Stomach smooth muscle (tissue), 2 donors: ENCODE measurements around the gene IL1B.
"Not testable (repeated sequence)": the region's sequence is repeated elsewhere in the genome, so short reads cannot be mapped to it uniquely, and the experiment has no call there.

Experiments used
- H3K27ac ChIP-seq: one replicate; pipeline ENCODE4 v1.7.0; 2013; ENCODE audit warnings: mild to moderate bottlenecking, low read length, inconsistent platforms
- H3K27me3 ChIP-seq, 2 donors: one replicate each; pipeline ENCODE4 v1.7.0; 2013; ENCODE audit warnings: low read length in 2 of 2; ENCODE audit not compliant: insufficient read depth in 2 of 2, control insufficient read depth in 1 of 2
- H3K36me3 ChIP-seq, 2 donors: one replicate each; pipeline ENCODE4 v1.7.0; 2013; ENCODE audit warnings: low read length in 2 of 2; ENCODE audit not compliant: control insufficient read depth in 2 of 2, insufficient read depth in 2 of 2
- H3K4me1 ChIP-seq: one replicate; pipeline ENCODE4 v1.7.0; 2013; ENCODE audit warnings: low read length; ENCODE audit not compliant: control insufficient read depth, insufficient read depth
- H3K4me3 ChIP-seq, 2 donors: one replicate each; pipeline ENCODE4 v1.7.0; 2013; ENCODE audit warnings: low read length in 2 of 2
- H3K9ac ChIP-seq, 2 donors: one replicate each; pipeline ENCODE4 v1.7.0; 2013; ENCODE audit warnings: low read length in 2 of 2, mild to moderate bottlenecking in 1 of 2
- H3K9me3 ChIP-seq, 2 donors: one replicate each; pipeline ENCODE4 v1.7.0; 2013; ENCODE audit warnings: low read length in 2 of 2; ENCODE audit not compliant: control insufficient read depth in 2 of 2
- donor health status: healthy.
- donor health status: Pancreatic carcinoma.

Gene IL1B

DNA sequence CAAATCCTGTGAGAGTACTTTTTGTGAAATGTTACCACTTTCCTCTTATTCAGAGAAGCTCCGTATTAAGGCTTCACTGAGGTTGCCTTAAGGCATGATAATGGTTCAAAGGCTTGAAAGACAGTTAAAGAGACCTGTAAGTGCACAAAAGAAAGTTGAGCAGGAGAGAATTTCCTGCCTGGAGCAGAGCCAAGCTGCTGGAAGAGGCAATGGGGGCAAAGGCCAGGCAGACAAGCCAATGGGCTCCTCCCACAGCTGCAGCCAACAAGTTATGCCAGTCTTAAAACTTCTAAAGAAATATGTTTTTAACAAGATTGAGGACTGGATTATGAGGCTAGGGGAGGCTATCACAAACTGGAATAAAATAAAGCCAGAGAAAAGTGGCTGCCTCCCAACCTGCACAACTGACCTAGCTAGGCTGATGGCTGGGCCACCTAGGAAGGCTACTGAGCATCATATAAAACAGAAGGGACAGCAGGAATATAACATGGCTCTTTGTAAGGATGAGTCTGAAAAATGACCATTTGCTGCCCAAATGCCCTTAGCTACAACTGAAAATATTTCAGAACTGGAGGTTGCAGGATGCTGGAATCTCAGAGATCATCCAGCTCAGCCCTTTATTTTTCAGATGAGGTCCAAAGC, 2.1 kb downstream of the IL1B start:
- Histone ChIP-seq H3K4me1 (no peaks in the 10 kb centered on the region), H3K27ac (no peak overlapping the region), H3K4me3 (no peak overlapping the region), H3K9me3 (no peaks in the 10 kb centered on the region), H3K27me3 (peaks cover 0 to 5% of the 10 kb centered on the region in 2 donors), H3K36me3 (no peaks in the 10 kb centered on the region), H3K9ac (no peak overlapping the region)

GRCh38 chr2:112833976-112834375, 2.6 kb downstream of the IL1B start:
- H3K27ac ChIP-seq = no peak overlapping the region
- no peaks in the 10 kb centered on the region for H3K36me3 ChIP-seq
- no peak overlapping the region for H3K9ac ChIP-seq
- H3K27me3 ChIP-seq = peaks cover 0 to 2% of the 10 kb centered on the region in 2 donors
- no peak overlapping the region for H3K4me3 ChIP-seq
- no peaks in the 10 kb centered on the region for H3K4me1 ChIP-seq
- H3K9me3 ChIP-seq = no peaks in the 10 kb centered on the region

- H3K4me3 ChIP-seq, H3K27me3 ChIP-seq, H3K9ac ChIP-seq, H3K4me1 ChIP-seq, H3K9me3 ChIP-seq, H3K36me3 ChIP-seq, H3K27ac ChIP-seq: not testable (repeated sequence)
Observed at GRCh38 chr2:112833639-112833931, 3.0 kb downstream of the IL1B start.

GRCh38 chr2:112832841-112833638, 3.5 kb downstream of the IL1B start:
- H3K9ac ChIP-seq = no peak overlapping the region
- peaks cover 0 to 2% of the 10 kb centered on the region in 2 donors for H3K27me3 ChIP-seq
- H3K4me3 ChIP-seq = no peak overlapping the region
- no peaks in the 10 kb centered on the region for H3K36me3 ChIP-seq
- H3K4me1 ChIP-seq = no peaks in the 10 kb centered on the region
- H3K9me3 ChIP-seq = no peaks in the 10 kb centered on the region
- no peak overlapping the region for H3K27ac ChIP-seq

GRCh38 chr2:112831946-112832840, 4.4 kb downstream of the IL1B start:
- Histone ChIP-seq H3K27me3 (peaks cover 0 to 2% of the 10 kb centered on the region in 2 donors), H3K9ac (no peak overlapping the region), H3K9me3 (no peaks in the 10 kb centered on the region), H3K4me1 (no peaks in the 10 kb centered on the region), H3K4me3 (no peak overlapping the region), H3K36me3 (no peaks in the 10 kb centered on the region), H3K27ac (no peak overlapping the region)

- Histone ChIP-seq H3K9ac (no peak overlapping the region), H3K27me3 (peaks cover 0 to 2% of the 10 kb centered on the region in 2 donors), H3K9me3 (no peaks in the 10 kb centered on the region), H3K4me3 (no peak overlapping the region), H3K27ac (no peak overlapping the region), H3K4me1 (no peaks in the 10 kb centered on the region), H3K36me3 (no peaks in the 10 kb centered on the region)
Observed at GRCh38 chr2:112831513-112831845, 5.1 kb downstream of the IL1B start.

DNA sequence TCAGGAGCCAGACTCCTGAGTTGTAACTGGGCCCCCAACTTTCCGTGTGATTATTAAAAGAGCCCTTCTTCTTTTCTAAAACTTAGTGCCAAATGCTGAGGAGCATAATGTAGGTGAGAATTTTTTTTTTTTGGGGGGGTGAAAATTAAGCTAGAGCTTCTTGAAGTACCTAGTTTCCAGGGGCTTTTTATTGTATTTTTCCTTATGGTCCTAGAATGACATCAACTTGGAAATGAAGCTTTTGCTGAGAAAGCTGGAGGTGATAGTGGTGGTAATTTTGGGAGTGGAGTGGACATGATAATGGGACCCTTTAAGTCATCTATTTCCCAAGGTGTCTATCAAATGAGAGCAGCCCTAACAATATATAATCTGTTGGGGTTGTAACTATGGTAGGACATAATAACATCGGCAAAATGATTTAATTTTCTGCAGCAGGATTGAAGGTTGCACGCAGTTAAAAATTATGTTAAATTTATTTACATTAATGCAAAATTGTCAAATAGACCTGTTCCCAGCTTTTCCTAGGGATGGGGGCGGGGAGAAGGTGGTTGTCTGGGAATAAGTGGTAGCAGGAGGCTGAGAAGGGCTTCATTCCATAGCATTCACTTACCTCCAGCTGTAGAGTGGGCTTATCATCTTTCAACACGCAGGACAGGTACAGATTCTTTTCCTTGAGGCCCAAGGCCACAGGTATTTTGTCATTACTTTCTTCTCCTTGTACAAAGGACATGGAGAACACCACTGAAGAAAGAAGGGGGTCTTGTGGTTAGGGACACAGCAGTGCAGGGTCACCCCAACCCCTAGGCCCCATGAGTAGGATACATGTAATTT, 5.7 kb downstream of the IL1B start:
- peaks cover 0 to 2% of the 10 kb centered on the region in 2 donors for H3K27me3 ChIP-seq
- no peak overlapping the region for H3K27ac ChIP-seq
- H3K36me3 ChIP-seq = no peaks in the 10 kb centered on the region
- H3K4me3 ChIP-seq = no peak overlapping the region
- H3K4me1 ChIP-seq = no peaks in the 10 kb centered on the region
- H3K9me3 ChIP-seq = no peaks in the 10 kb centered on the region
- H3K9ac ChIP-seq = no peak overlapping the region

DNA sequence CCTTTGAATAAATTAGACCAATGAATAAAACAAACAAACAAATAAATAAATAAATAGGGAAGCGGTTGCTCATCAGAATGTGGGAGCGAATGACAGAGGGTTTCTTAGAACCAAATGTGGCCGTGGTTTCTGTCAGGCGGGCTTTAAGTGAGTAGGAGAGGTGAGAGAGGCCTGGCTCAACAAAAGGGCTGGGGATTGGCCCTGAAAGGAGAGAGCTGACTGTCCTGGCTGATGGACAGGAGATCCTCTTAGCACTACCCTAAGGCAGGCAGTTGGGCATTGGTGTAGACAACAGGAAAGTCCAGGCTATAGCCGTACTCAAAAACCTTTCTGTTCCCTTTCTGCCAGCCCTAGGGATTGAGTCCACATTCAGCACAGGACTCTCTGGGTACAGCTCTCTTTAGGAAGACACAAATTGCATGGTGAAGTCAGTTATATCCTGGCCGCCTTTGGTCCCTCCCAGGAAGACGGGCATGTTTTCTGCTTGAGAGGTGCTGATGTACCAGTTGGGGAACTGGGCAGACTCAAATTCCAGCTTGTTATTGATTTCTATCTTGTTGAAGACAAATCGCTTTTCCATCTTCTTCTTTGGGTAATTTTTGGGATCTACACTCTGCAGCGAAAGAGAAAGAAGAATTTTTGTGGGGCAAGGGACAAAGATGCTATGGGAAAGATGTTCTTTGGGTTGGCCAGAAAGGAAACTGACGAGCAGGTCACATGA, 6.5 kb downstream of the IL1B start:
- Histone ChIP-seq H3K4me3 (no peak overlapping the region), H3K27me3 (peaks cover 0 to 2% of the 10 kb centered on the region in 2 donors), H3K36me3 (no peaks in the 10 kb centered on the region), H3K4me1 (no peaks in the 10 kb centered on the region), H3K9ac (no peak overlapping the region), H3K9me3 (no peaks in the 10 kb centered on the region), H3K27ac (no peak overlapping the region)

DNA sequence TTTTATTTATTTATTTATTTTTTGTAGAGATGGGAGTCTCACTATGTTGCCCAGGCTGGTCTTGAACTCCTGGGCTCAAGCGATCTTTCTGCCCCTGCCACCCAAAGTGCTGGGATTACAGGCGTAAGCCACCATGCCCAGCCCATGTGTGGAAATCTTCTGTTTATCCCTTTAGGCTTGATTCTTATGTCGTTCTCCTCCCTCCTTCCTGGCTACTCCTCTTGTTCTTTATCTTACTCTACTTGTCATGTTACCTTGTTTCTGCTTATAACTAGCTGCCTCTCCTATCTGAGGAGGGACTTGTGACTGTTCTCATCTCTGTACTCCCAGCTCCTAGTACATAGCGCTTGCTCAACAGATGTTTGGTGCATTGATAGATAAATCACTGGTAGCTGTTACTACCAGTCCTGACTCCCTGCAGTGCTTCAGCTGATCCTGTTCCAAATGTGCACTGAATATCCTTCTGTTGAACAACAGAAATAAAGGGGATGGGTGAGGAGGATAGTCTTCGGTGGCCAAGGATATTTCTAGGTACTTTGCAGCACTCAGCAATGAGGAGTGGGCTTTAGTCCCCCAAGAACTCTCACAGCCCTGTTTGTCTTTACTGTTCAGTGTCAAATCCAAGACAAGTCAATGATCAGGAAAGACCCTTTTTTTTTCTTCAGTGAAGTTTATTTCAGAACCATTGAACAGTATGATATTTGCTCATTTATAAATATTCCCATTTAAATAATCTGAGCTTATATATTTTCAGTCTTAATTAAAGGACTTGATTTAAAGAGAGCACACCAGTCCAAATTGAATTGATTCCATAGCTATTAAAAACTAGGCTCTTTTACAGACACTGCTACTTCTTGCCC, 7.2 kb downstream of the IL1B start:
- H3K9ac ChIP-seq = no peak overlapping the region
- H3K27me3 ChIP-seq = peaks cover 0 to 2% of the 10 kb centered on the region in 2 donors
- no peak overlapping the region for H3K4me3 ChIP-seq
- H3K4me1 ChIP-seq = no peaks in the 10 kb centered on the region
- H3K27ac ChIP-seq = no peak overlapping the region
- no peaks in the 10 kb centered on the region for H3K36me3 ChIP-seq
- H3K9me3 ChIP-seq = no peaks in the 10 kb centered on the region
